Keratinocyte (primary cell): ENCODE data around the gene LFNG. TPM values are rescaled to one million over a fixed set of nuclear protein-coding genes. Genes with fewer than 3 reads are reported as not detected.

Source experiments
- DNase-seq: peaks from one replicate; pipeline ENCODE4 v3.0.0-alpha.2; 2011; ENCODE audit warnings: low read depth, missing footprints, low spot score
- FAIRE-seq: peaks from 2 replicates; lab custom pipeline; 2011; peaks lifted over from hg19 to GRCh38; lab: Jason Lieb, UNC
- H2AFZ ChIP-seq: 2 replicates; pipeline ENCODE4 v1.6.0; 2012; ENCODE audit warnings: low read length, control low read depth, inconsistent platforms; ENCODE audit not compliant: control insufficient read depth
- H3K27ac ChIP-seq: 2 replicates; pipeline ENCODE4 v1.5.1; 2011; ENCODE audit warnings: low read length; ENCODE audit not compliant: control insufficient read depth, insufficient read depth
- H3K27me3 ChIP-seq: 3 replicates; pipeline ENCODE4 v1.6.0; 2011; ENCODE audit warnings: low read length; ENCODE audit not compliant: control insufficient read depth, insufficient read depth; ENCODE audit errors: extremely low read depth
- H3K36me3 ChIP-seq, 2 experiments: 2 replicates in 1 of 2; 3 replicates in 1 of 2; pipeline ENCODE4 v1.5.1; 2011; ENCODE audit warnings: low read length in 2 of 2, mild to moderate bottlenecking in 1 of 2; ENCODE audit not compliant: control insufficient read depth in 2 of 2, insufficient read depth in 2 of 2; ENCODE audit errors: extremely low read depth in 1 of 2
- H3K4me1 ChIP-seq: 3 replicates; pipeline ENCODE4 v1.5.1; 2011; ENCODE audit warnings: low read length; ENCODE audit not compliant: control insufficient read depth, insufficient read depth; ENCODE audit errors: extremely low read depth
- H3K4me2 ChIP-seq: 3 replicates; pipeline ENCODE4 v1.6.0; 2011; ENCODE audit warnings: low read depth, low read length; ENCODE audit not compliant: control insufficient read depth, insufficient read depth; ENCODE audit errors: extremely low read depth
- H3K4me3 ChIP-seq, 3 experiments: fragments of 200-600 bp in 1 of 3; sonication (generic) in 1 of 3; 2 replicates in 2 of 3; 3 replicates in 1 of 3; pipeline ENCODE4 v1.5.1; 2011 to 2016; ENCODE audit warnings: low read length in 3 of 3, mild to moderate bottlenecking in 3 of 3, control low read depth in 2 of 3, inconsistent platforms in 1 of 3, low read depth in 1 of 3, mixed read lengths in 1 of 3, mixed run types in 1 of 3, moderate library complexity in 1 of 3; ENCODE audit not compliant: control insufficient read depth in 2 of 3, insufficient read depth in 2 of 3; ENCODE audit errors: extremely low read depth in 1 of 3
- H3K79me2 ChIP-seq: 2 replicates; pipeline ENCODE4 v1.6.0; 2012; ENCODE audit warnings: low read length; ENCODE audit not compliant: control insufficient read depth, insufficient read depth
- H3K9ac ChIP-seq: 3 replicates; pipeline ENCODE4 v1.6.0; 2011; ENCODE audit warnings: low read length; ENCODE audit not compliant: control insufficient read depth, insufficient read depth; ENCODE audit errors: extremely low read depth
- H3K9me1 ChIP-seq: 3 replicates; pipeline ENCODE4 v1.6.0; 2011; ENCODE audit warnings: low read length; ENCODE audit not compliant: control insufficient read depth, insufficient read depth; ENCODE audit errors: extremely low read depth
- H3K9me3 ChIP-seq: 2 replicates; pipeline ENCODE4 v1.5.1; 2012; ENCODE audit warnings: low read depth, low read length; ENCODE audit not compliant: control insufficient read depth
- H4K20me1 ChIP-seq: 3 replicates; pipeline ENCODE4 v1.6.0; 2011; ENCODE audit warnings: low read length; ENCODE audit not compliant: control insufficient read depth, insufficient read depth; ENCODE audit errors: extremely low read depth
- EZH2 ChIP-seq: IDR thresholded peaks from one replicate; pipeline ENCODE4 v1.6.1; 2012; ENCODE audit warnings: inconsistent platforms, mild to moderate bottlenecking, low read length, moderate library complexity
- dilution Hi-C: fragments of 300-500 bp; cut with MboI; formaldehyde crosslinking; loops from one replicate; pipeline ENCODE4 v1.7.0; 2020; ENCODE audit warnings: low sequenced_read_pairs; ENCODE audit not compliant: extremely low pct_ligation_motif_present
- polyA plus RNA-seq, 5 experiments: library from polyadenylated mRNA; depleted of rRNA in 3 of 5; stranded (reverse) in 3 of 5; stranded (forward) in 1 of 5; unstranded in 1 of 5; fragments of >200 nt; gene quantifications; 1 replicate in 1 of 5; 2 replicates in 3 of 5; 3 replicates in 1 of 5; pipeline versions ENCODE4 v1.2.1 to v1.2.3, GENCODE V29; 2011 to 2012; ENCODE audit warnings: missing spikeins in 2 of 5, low read depth in 1 of 5, low replicate concordance in 1 of 5
- TF ChIP-seq, protein P1 (sequence below), 3 experiments: IDR thresholded peaks in 1 of 3; conservative IDR thresholded peaks in 1 of 3; optimal IDR thresholded peaks in 1 of 3; 2 replicates in 2 of 3; 3 replicates in 1 of 3; pipeline versions ENCODE3 to v1.5.1; 2011; ENCODE audit warnings: low read length in 3 of 3, mild to moderate bottlenecking in 3 of 3, moderate library complexity in 2 of 3, control low read depth in 1 of 3, inconsistent platforms in 1 of 3; ENCODE audit not compliant: insufficient read depth in 2 of 3; ENCODE audit errors: extremely low read depth in 1 of 3

Gene LFNG
- polyA plus RNA-seq, 1 donor (not counting 4 experiments of a cell fraction or from before 2014, with no cell fraction given), result 17.7 TPM

DNA sequence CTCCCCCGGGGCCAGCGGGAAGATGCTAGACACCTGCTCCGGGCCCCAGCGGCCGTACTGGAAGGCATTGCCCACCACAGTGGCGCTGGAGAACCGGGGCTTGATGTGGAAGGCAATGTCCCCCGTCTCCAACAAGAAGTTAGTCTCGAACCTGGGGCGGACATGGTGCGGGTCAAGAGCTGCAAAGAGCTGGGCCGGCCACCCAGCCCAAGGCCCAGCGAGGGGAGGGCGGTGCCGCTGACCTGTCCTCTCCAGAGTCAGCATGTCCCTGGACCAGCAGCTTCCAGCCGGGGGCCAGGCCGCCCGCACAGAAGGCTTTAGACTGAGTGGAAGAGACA, 43.9 kb upstream of the LFNG start:
- peaks cover 19% of the 10 kb centered on the region for H3K27me3 ChIP-seq
- DNase-seq, result no peak
- H3K4me1 ChIP-seq, result peaks cover 9% of the 10 kb centered on the region
- H3K79me2 ChIP-seq, result no peaks in the 10 kb centered on the region
- H3K9ac ChIP-seq, result no peak overlapping the region
- no peaks in the 10 kb centered on the region for H3K9me1 ChIP-seq
- H3K36me3 ChIP-seq, result no peaks in the 10 kb centered on the region
- H4K20me1 ChIP-seq, result no peaks in the 10 kb centered on the region
- FAIRE-seq, result no peak
- H3K9me3 ChIP-seq, result no peaks in the 10 kb centered on the region
- dilution Hi-C loops, result no loop called here
- H3K4me3 ChIP-seq, result no peak overlapping the region
- no peak overlapping the region for H2AFZ ChIP-seq
- TF ChIP-seq EZH2, result no peak
- TF ChIP-seq, protein P1, sequence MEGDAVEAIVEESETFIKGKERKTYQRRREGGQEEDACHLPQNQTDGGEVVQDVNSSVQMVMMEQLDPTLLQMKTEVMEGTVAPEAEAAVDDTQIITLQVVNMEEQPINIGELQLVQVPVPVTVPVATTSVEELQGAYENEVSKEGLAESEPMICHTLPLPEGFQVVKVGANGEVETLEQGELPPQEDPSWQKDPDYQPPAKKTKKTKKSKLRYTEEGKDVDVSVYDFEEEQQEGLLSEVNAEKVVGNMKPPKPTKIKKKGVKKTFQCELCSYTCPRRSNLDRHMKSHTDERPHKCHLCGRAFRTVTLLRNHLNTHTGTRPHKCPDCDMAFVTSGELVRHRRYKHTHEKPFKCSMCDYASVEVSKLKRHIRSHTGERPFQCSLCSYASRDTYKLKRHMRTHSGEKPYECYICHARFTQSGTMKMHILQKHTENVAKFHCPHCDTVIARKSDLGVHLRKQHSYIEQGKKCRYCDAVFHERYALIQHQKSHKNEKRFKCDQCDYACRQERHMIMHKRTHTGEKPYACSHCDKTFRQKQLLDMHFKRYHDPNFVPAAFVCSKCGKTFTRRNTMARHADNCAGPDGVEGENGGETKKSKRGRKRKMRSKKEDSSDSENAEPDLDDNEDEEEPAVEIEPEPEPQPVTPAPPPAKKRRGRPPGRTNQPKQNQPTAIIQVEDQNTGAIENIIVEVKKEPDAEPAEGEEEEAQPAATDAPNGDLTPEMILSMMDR (optimal IDR thresholded peaks at IDR 0.05 in 1 of 3, IDR thresholded peaks at IDR 0.05 in 1 of 3, conservative IDR thresholded peaks at IDR 0.05 in 1 of 3; ENCODE audit: extremely low read depth in 1 of 3, insufficient read depth in 2 of 3, low read length in 3 of 3), result no peak
- H3K27ac ChIP-seq, result no peak overlapping the region
- H3K4me2 ChIP-seq, result no peak overlapping the region

DNA sequence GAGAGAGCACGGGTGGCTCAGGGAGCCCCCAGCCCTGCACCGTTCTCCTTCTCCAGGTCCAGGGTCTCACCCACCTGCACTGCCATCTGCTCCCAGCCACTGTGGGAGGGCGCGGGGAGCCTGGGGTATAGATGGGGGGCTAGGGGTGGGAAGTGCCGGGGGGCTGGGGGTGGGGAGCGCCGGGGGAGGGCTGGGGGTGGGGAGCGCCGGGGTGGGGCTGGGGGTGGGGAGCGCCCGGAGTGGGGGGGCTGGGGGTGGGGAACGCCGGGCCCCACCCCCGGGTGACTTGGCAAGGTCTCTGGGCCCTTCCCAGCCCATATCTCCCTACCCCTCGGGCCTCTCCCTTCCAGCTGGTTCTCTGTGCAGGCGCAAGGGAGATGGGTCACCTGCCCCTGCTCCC, 43.3 kb upstream of the LFNG start, which contains the start of gene GRIFIN:
GRIFIN (minus strand) TSS at position 101 of the 400 bp plus-strand sequence; CDS start at position 86, 15 bp downstream.
- dilution Hi-C loops, result no loop called here
- Histone ChIP-seq H2AFZ (no peak within 1 kb of the TSS), H3K9ac (no peak within 1 kb of the TSS), H3K4me2 (no peak within 1 kb of the TSS), H3K4me3 (no peak within 1 kb of the TSS), H3K9me1 (no peaks in the 10 kb centered on the region), H3K4me1 (peaks cover 3% of the 10 kb centered on the region), H3K9me3 (no peaks in the 10 kb centered on the region), H3K36me3 (no peaks in the 10 kb centered on the region), H3K79me2 (no peaks in the 10 kb centered on the region), H3K27ac (no peak within 1 kb of the TSS), H4K20me1 (no peaks in the 10 kb centered on the region), H3K27me3 (peaks cover 19% of the 10 kb centered on the region)
- no peak for TF ChIP-seq EZH2
- TF ChIP-seq, protein P1 (optimal IDR thresholded peaks at IDR 0.05 in 1 of 3, IDR thresholded peaks at IDR 0.05 in 1 of 3, conservative IDR thresholded peaks at IDR 0.05 in 1 of 3; ENCODE audit: extremely low read depth in 1 of 3, insufficient read depth in 2 of 3, low read length in 3 of 3), result no peak
- no peak for DNase-seq
- FAIRE-seq, result no peak
